H9 (cell line): ENCODE results near the gene POC1B. TPM values are rescaled to one million over a fixed set of nuclear protein-coding genes. Genes with fewer than 3 reads are reported as not detected.

Source experiments
- DNase-seq: peaks from one replicate; pipeline ENCODE4 v3.0.0-alpha.2; 2017
- H2AFZ ChIP-seq: one replicate; pipeline ENCODE4 v1.6.1; 2013; ENCODE audit warnings: mild to moderate bottlenecking, low read length, control low read depth, moderate library complexity
- H2AK5ac ChIP-seq: 2 replicates; pipeline ENCODE4 v1.6.1; 2013; ENCODE audit warnings: low read length, control low read depth, mixed read lengths; ENCODE audit not compliant: insufficient read length
- H2BK120ac ChIP-seq: one replicate; pipeline ENCODE4 v1.6.1; 2013; ENCODE audit warnings: low read depth, mild to moderate bottlenecking, low read length, control low read depth, inconsistent platforms; ENCODE audit not compliant: poor library complexity, severe bottlenecking
- H2BK12ac ChIP-seq: 2 replicates; pipeline ENCODE4 v1.6.1; 2013; ENCODE audit warnings: low read length, control low read depth, mixed read lengths, low read depth; ENCODE audit not compliant: insufficient read length
- H2BK15ac ChIP-seq: 2 replicates; pipeline ENCODE4 v1.6.1; 2013; ENCODE audit warnings: low read depth, low read length, control low read depth
- H2BK20ac ChIP-seq: one replicate; pipeline ENCODE4 v1.6.1; 2013; ENCODE audit warnings: low read depth, mild to moderate bottlenecking, low read length, control low read depth, inconsistent platforms; ENCODE audit not compliant: poor library complexity, severe bottlenecking
- H2BK5ac ChIP-seq: 2 replicates; pipeline ENCODE4 v1.6.1; 2013; ENCODE audit warnings: low read length, control low read depth, mixed read lengths; ENCODE audit not compliant: insufficient read length
- H3K14ac ChIP-seq: 2 replicates; pipeline ENCODE4 v1.6.1; 2013; ENCODE audit warnings: low read length, control low read depth; ENCODE audit not compliant: insufficient read depth
- H3K18ac ChIP-seq: 2 replicates; pipeline ENCODE4 v1.6.1; 2013; ENCODE audit warnings: low read depth, mild to moderate bottlenecking, mixed read lengths, low read length, control low read depth; ENCODE audit not compliant: insufficient read length
- H3K23ac ChIP-seq: 2 replicates; pipeline ENCODE4 v1.6.1; 2013; ENCODE audit warnings: low read length, control low read depth, mixed read lengths, low read depth; ENCODE audit not compliant: insufficient read length
- H3K23me2 ChIP-seq: 2 replicates; pipeline ENCODE4 v1.6.1; 2013; ENCODE audit warnings: low read depth, mild to moderate bottlenecking, mixed read lengths, low read length, control low read depth; ENCODE audit not compliant: insufficient read length, poor library complexity, severe bottlenecking
- H3K27ac ChIP-seq: 2 replicates; pipeline ENCODE4 v1.5.1; 2013; ENCODE audit warnings: low read length, control low read depth, mixed read lengths, low read depth; ENCODE audit not compliant: insufficient read length
- H3K27me3 ChIP-seq: 2 replicates; pipeline ENCODE4 v1.6.1; 2013; ENCODE audit warnings: low read length, control low read depth, inconsistent platforms; ENCODE audit not compliant: insufficient read depth
- H3K4ac ChIP-seq: 2 replicates; pipeline ENCODE4 v1.6.1; 2013; ENCODE audit warnings: low read depth, mild to moderate bottlenecking, control low read depth, inconsistent platforms, low read length, moderate library complexity
- H3K4me1 ChIP-seq: 2 replicates; pipeline ENCODE4 v1.6.1; 2013; ENCODE audit warnings: low read length, control low read depth, inconsistent platforms; ENCODE audit not compliant: insufficient read depth
- H3K4me2 ChIP-seq: 2 replicates; pipeline ENCODE4 v1.6.1; 2013; ENCODE audit warnings: low read length, control low read depth, mixed read lengths; ENCODE audit not compliant: insufficient read length, insufficient read depth
- H3K56ac ChIP-seq: 2 replicates; pipeline ENCODE4 v1.6.1; 2013; ENCODE audit warnings: low read depth, mild to moderate bottlenecking, mixed read lengths, low read length, control low read depth; ENCODE audit not compliant: insufficient read length
- H3K79me1 ChIP-seq: 2 replicates; pipeline ENCODE4 v1.6.1; 2013; ENCODE audit warnings: low read depth, mild to moderate bottlenecking, moderate library complexity, low read length, control low read depth, inconsistent platforms; ENCODE audit not compliant: insufficient read depth, poor library complexity, severe bottlenecking
- H3K79me2 ChIP-seq: 2 replicates; pipeline ENCODE4 v1.6.1; 2013; ENCODE audit warnings: low read length, control low read depth, inconsistent platforms; ENCODE audit not compliant: insufficient read depth
- H3K9ac ChIP-seq: 2 replicates; pipeline ENCODE4 v1.6.1; 2013; ENCODE audit warnings: low read length, control low read depth, mixed read lengths; ENCODE audit not compliant: insufficient read length; ENCODE audit errors: extremely low read depth
- H3K9me3 ChIP-seq: one replicate; pipeline ENCODE4 v1.6.1; 2013; ENCODE audit warnings: low read depth, low read length, inconsistent platforms; ENCODE audit not compliant: control insufficient read depth
- H3T11ph ChIP-seq: one replicate; pipeline ENCODE4 v1.6.1; 2013; ENCODE audit warnings: mild to moderate bottlenecking, low read length, control low read depth, inconsistent platforms
- H4K20me1 ChIP-seq: one replicate; pipeline ENCODE4 v1.6.1; 2013; ENCODE audit not compliant: control insufficient read depth, insufficient read length, insufficient read depth
- H4K5ac ChIP-seq: 2 replicates; pipeline ENCODE4 v1.6.1; 2013; ENCODE audit warnings: low read depth, mild to moderate bottlenecking, mixed read lengths, low read length, control low read depth; ENCODE audit not compliant: insufficient read length
- H4K8ac ChIP-seq: replicated peaks from 2 replicates; pipeline ENCODE4 v1.6.1; 2013; ENCODE audit warnings: low read length, control low read depth, mixed read lengths, low read depth; ENCODE audit not compliant: insufficient read length
- H4K91ac ChIP-seq: 2 replicates; pipeline ENCODE4 v1.6.1; 2013; ENCODE audit warnings: low read depth, mild to moderate bottlenecking, moderate library complexity, mixed read lengths, low read length, control low read depth; ENCODE audit not compliant: insufficient read length
- H3K27ac Mint-ChIP-seq, 3 experiments: 2 replicates in 2 of 3; 3 replicates in 1 of 3; pipeline ENCODE4 v1.8.0; 2020 to 2021; ENCODE audit warnings: mixed read lengths in 3 of 3, mild to moderate bottlenecking in 1 of 3, moderate library complexity in 1 of 3
- H3K27me3 Mint-ChIP-seq: 2 replicates; pipeline ENCODE4 v1.8.0; 2021; ENCODE audit warnings: low read depth, mild to moderate bottlenecking, moderate library complexity, mixed read lengths
- H3K36me3 Mint-ChIP-seq, 3 experiments: 2 replicates in 2 of 3; 3 replicates in 1 of 3; pipeline ENCODE4 v1.8.0; 2020 to 2021; ENCODE audit warnings: low read depth in 3 of 3, mixed read lengths in 3 of 3; ENCODE audit not compliant: insufficient read depth in 1 of 3
- H3K4me1 Mint-ChIP-seq, 2 experiments: 2 replicates each; pipeline ENCODE4 v1.8.0; 2020; ENCODE audit warnings: mixed read lengths in 2 of 2
- H3K4me3 Mint-ChIP-seq, 2 experiments: 2 replicates in 1 of 2; 3 replicates in 1 of 2; pipeline ENCODE4 v1.8.0; 2020 to 2021; ENCODE audit warnings: mild to moderate bottlenecking in 2 of 2, mixed read lengths in 2 of 2, moderate library complexity in 1 of 2
- H3K9me3 Mint-ChIP-seq, 2 experiments: 2 replicates in 1 of 2; 3 replicates in 1 of 2; pipeline ENCODE4 v1.8.0; 2020; ENCODE audit warnings: mild to moderate bottlenecking in 2 of 2, mixed read lengths in 2 of 2, moderate library complexity in 1 of 2
- WGBS: extraction: QIAGEN DNeasy Blood & Tissue Kit; methylation state at CpG from one replicate; pipeline ENCODE4 v1.1.7; 2013; ENCODE audit warnings: missing lambda C conversion rate, low lambda C conversion rate, mixed read lengths; ENCODE audit not compliant: insufficient read length; ENCODE audit errors: extremely low coverage; 5-methylcytosine and 5-hydroxymethylcytosine counted together
- total RNA-seq: library from RNA; stranded (reverse); gene quantifications from 2 replicates; pipeline ENCODE4 v1.2.1, GENCODE V29; 2021
- TF ChIP-seq, protein P1 (sequence below): fragments of 200-600 bp; sonication (generic); conservative IDR thresholded peaks from 3 replicates; pipeline ENCODE4 v1.8.0; 2021; ENCODE audit warnings: antibody characterized with exemption, mild to moderate bottlenecking

Gene POC1B
- total RNA-seq, 1 experiment from 2014 or later = 12.5 TPM

DNA sequence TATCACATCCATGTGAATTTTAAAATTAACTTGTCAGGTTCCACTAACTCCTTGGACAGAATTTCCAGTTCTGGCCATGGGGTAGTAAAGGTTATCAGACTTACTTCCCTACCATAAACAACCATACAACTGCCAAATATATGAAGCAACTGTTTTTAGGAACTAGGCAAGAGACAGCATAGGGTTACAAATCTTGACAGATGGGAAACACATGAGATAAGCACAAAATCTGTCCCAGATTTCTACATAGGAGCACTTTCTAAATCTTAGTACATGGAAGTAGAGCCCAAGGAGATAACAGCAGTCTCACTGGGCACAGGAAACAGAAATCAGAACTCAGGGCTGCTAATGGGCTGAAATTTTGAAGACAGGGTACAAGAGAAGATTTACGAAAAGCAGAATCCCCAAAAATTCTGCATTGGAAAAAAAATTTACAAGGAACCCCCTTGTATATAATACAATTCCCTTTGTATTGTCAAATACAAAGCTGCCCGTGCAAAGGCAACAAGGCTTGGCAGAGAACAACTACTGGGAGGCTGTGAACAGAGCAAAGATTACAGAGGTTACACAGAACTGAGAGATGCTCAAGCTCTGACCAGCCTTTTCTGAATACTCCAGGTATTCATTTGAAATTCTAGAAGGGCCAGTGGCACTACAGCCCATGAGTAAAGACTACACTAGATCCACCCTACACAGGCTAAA is 44.5 kb downstream of the POC1B start:
- no peak overlapping the region for H3K27ac ChIP-seq
- no peaks in the 10 kb centered on the region for H4K20me1 ChIP-seq
- H4K5ac ChIP-seq = no peak overlapping the region
- H4K91ac ChIP-seq = no peak overlapping the region
- no peak overlapping the region for H2AFZ ChIP-seq
- H3K36me3 Mint-ChIP-seq = no peaks in the 10 kb centered on the region
- H2BK120ac ChIP-seq = no peak overlapping the region
- no peak overlapping the region for H2AK5ac ChIP-seq
- peaks cover 3% of the 10 kb centered on the region; the same call in 1 of the 2 replicates for H3K4me1 ChIP-seq
- H3K18ac ChIP-seq = no peak overlapping the region
- no peaks in the 10 kb centered on the region for H3K27me3 Mint-ChIP-seq
- no peaks in the 10 kb centered on the region for H3K79me1 ChIP-seq
- no peak overlapping the region for H2BK5ac ChIP-seq
- no peak overlapping the region for H3K23ac ChIP-seq
- H3K79me2 ChIP-seq = no peaks in the 10 kb centered on the region
- no peak overlapping the region for H3K4me3 Mint-ChIP-seq
- H3K4ac ChIP-seq = no peak overlapping the region
- H4K8ac ChIP-seq = no peak overlapping the region
- no peaks in the 10 kb centered on the region for H3K27me3 ChIP-seq
- H3K9me3 Mint-ChIP-seq = no peaks in the 10 kb centered on the region
- no peaks in the 10 kb centered on the region for H3K23me2 ChIP-seq
- no peak overlapping the region for H3K9ac ChIP-seq
- no peak overlapping the region for H2BK15ac ChIP-seq
- TF ChIP-seq, protein P1, sequence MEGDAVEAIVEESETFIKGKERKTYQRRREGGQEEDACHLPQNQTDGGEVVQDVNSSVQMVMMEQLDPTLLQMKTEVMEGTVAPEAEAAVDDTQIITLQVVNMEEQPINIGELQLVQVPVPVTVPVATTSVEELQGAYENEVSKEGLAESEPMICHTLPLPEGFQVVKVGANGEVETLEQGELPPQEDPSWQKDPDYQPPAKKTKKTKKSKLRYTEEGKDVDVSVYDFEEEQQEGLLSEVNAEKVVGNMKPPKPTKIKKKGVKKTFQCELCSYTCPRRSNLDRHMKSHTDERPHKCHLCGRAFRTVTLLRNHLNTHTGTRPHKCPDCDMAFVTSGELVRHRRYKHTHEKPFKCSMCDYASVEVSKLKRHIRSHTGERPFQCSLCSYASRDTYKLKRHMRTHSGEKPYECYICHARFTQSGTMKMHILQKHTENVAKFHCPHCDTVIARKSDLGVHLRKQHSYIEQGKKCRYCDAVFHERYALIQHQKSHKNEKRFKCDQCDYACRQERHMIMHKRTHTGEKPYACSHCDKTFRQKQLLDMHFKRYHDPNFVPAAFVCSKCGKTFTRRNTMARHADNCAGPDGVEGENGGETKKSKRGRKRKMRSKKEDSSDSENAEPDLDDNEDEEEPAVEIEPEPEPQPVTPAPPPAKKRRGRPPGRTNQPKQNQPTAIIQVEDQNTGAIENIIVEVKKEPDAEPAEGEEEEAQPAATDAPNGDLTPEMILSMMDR = no peak
- H2BK12ac ChIP-seq = no peak overlapping the region
- no CpG with 5 or more reads among the region's 2 CpGs for WGBS
- no peak for DNase-seq
- no peak overlapping the region for H2BK20ac ChIP-seq
- H3K56ac ChIP-seq = no peak overlapping the region
- no peak overlapping the region for H3K14ac ChIP-seq
- no peak overlapping the region for H3K27ac Mint-ChIP-seq
- no peak overlapping the region for H3K4me2 ChIP-seq
- H3K9me3 ChIP-seq = no peaks in the 10 kb centered on the region
- H3T11ph ChIP-seq = no peak overlapping the region
- H3K4me1 Mint-ChIP-seq = peaks cover 6 to 11% of the 10 kb centered on the region in 2 experiments
